Mucosa of gallbladder (tissue), 1 donor: ENCODE measurements around the gene DMXL2. TPM values are rescaled to one million over a fixed set of nuclear protein-coding genes. Genes with fewer than 3 reads are reported as not detected.
"Not testable (repeated sequence)": the region's sequence is repeated elsewhere in the genome, so short reads cannot be mapped to it uniquely, and the experiment has no call there.

Experiments used
- DNase-seq: peaks from one replicate; pipeline ENCODE4 v3.0.0-alpha.2; 2020; ENCODE audit warnings: low spot score
- total RNA-seq: library from RNA; stranded (reverse); gene quantifications from one replicate; pipeline ENCODE4 v1.2.1, GENCODE V29; 2021
- donor health status: DM: no; HTN: no; CAD: no.

Gene DMXL2
- total RNA-seq, 1 donor from 2014 or later: 25.8 TPM

GRCh38 chr15:51576286-51576850, 46.2 kb downstream of the DMXL2 start:
- no peak for DNase-seq

GRCh38 chr15:51575775-51576174, 46.8 kb downstream of the DMXL2 start:
- no peak for DNase-seq

- DNase-seq: not testable (repeated sequence)
These were observed 49.2 kb downstream of the DMXL2 start for GRCh38 chr15:51573352-51573751.

GRCh38 chr15:51568939-51569784, 53.4 kb downstream of the DMXL2 start:
- DNase-seq: not testable (repeated sequence)

GRCh38 chr15:51561271-51561670, 61.3 kb downstream of the DMXL2 start:
- no peak for DNase-seq

- DNase-seq: no peak
These were observed 63.7 kb downstream of the DMXL2 start for GRCh38 chr15:51558876-51559275.

- DNase-seq: no peak
These were observed 64.2 kb downstream of the DMXL2 start for GRCh38 chr15:51558411-51558810.

- DNase-seq: no peak
These were observed 71.7 kb downstream of the DMXL2 start for GRCh38 chr15:51550841-51551240.

- DNase-seq: no peak
These were observed 74.9 kb downstream of the DMXL2 start for GRCh38 chr15:51547656-51548055.

GRCh38 chr15:51536965-51537574, 85.5 kb downstream of the DMXL2 start:
- DNase-seq: no peak

- DNase-seq: no peak
These were observed 88.7 kb downstream of the DMXL2 start for GRCh38 chr15:51533672-51534398.

- DNase-seq: no peak
These were observed 95.6 kb downstream of the DMXL2 start for GRCh38 chr15:51526955-51527354.

- no peak for DNase-seq
These were observed 98.2 kb downstream of the DMXL2 start for GRCh38 chr15:51524376-51524775.

- no peak for DNase-seq
These were observed 106.3 kb downstream of the DMXL2 start for GRCh38 chr15:51516291-51516690.

GRCh38 chr15:51505251-51505650, 117.3 kb downstream of the DMXL2 start:
- DNase-seq: no peak

GRCh38 chr15:51503003-51503402, 119.6 kb downstream of the DMXL2 start:
- DNase-seq: no peak

- DNase-seq: no peak
These were observed 123.1 kb downstream of the DMXL2 start for GRCh38 chr15:51499379-51499976.

- no peak for DNase-seq
These were observed 124.8 kb downstream of the DMXL2 start for GRCh38 chr15:51497806-51498205.

GRCh38 chr15:51496246-51496645, 126.3 kb downstream of the DMXL2 start:
- no peak for DNase-seq

GRCh38 chr15:51494411-51495314, 127.9 kb downstream of the DMXL2 start:
- DNase-seq: no peak

GRCh38 chr15:51493892-51494291, 128.7 kb downstream of the DMXL2 start:
- no peak for DNase-seq
